ENCODE results near the gene C2CD4A. TPM values are rescaled to one million over a fixed set of nuclear protein-coding genes. Genes with fewer than 3 reads are reported as not detected.

The C2CD4A gene
- total RNA-seq, 2 donors from 2014 or later = 0.16 TPM; not detected in 1

DNA sequence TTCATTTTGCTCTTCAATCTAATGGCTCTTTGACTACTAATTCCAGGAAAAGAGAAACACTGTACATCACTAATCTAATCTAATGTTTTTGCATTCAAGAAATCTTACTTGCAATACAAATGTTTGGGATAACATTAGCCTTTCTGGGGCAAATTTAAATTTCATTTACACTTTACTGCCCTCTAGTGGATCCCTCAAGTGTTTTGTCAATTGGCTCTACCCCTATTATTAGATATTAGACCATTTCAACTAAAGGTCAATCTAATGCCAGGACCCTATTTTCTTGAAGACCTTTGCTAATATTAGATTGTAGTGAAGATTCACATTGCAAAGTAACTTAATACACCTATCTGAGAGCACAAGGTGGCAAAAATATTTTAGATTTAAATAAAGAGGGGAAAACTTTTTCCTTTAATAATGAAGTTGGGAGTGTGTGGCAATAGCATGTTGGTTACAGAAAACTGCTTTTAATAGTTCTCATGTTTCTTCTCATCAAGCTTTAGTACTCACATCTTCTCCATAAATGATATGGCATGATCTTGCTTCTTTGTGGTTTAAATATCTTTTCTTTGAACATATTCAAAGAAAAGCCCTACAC lies 5.0 kb downstream of the C2CD4A start:
- Histone ChIP-seq H3K27ac (no peak overlapping the region), H3K27me3 (no peaks in the 10 kb centered on the region), H3K9me3 (no peaks in the 10 kb centered on the region), H3K4me1 (peaks cover 0 to 18% of the 10 kb centered on the region in 2 donors), H3K36me3 (no peaks in the 10 kb centered on the region), H3K4me3 (no peak overlapping the region)
- no peak for DNase-seq (ENCODE audit: low spot score)
- TF ChIP-seq, protein P1, sequence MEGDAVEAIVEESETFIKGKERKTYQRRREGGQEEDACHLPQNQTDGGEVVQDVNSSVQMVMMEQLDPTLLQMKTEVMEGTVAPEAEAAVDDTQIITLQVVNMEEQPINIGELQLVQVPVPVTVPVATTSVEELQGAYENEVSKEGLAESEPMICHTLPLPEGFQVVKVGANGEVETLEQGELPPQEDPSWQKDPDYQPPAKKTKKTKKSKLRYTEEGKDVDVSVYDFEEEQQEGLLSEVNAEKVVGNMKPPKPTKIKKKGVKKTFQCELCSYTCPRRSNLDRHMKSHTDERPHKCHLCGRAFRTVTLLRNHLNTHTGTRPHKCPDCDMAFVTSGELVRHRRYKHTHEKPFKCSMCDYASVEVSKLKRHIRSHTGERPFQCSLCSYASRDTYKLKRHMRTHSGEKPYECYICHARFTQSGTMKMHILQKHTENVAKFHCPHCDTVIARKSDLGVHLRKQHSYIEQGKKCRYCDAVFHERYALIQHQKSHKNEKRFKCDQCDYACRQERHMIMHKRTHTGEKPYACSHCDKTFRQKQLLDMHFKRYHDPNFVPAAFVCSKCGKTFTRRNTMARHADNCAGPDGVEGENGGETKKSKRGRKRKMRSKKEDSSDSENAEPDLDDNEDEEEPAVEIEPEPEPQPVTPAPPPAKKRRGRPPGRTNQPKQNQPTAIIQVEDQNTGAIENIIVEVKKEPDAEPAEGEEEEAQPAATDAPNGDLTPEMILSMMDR (IDR thresholded peaks at IDR 0.05) = peak; percentile 38 to 80

DNA sequence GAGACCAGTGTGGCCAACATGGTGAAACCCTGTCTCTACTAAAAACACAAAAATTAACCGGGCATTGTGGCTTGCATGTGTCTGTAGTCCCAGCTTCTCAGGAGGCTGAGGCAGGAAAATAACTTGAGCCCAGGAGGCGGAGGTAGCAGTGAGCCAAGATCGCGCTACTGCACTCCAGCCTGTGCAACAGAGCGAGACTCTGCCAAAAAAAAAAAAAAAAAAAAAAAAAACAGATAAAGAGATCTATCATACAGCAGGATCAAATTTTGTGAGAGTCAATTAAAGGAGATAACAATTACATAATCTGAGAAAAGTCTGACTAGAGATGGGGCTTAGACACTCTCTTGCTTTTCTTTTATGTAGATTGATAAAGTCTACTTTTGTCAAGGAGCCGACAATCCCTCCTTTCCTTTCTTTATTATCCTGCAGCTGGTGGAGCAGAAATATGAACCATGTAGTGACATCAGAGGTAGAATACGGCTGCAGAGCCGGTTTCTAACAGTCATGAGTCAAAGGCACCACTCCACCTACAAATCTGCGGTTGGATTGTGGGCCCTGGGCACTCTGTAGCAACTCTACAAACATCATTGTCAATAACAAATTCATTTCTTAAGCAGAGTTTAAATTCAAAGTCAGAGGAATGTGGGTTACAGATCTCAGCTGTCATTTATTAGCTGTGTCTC lies 9.0 kb downstream of the C2CD4A start:
- Histone ChIP-seq H3K36me3 (no peaks in the 10 kb centered on the region), H3K4me3 (no peak overlapping the region), H3K27ac (no peak overlapping the region), H3K27me3 (no peaks in the 10 kb centered on the region), H3K9me3 (no peaks in the 10 kb centered on the region), H3K4me1 (no peaks in the 10 kb centered on the region)
- TF ChIP-seq, protein P1 (IDR thresholded peaks at IDR 0.05) = no peak
- no peak for DNase-seq (ENCODE audit: low spot score)

DNA sequence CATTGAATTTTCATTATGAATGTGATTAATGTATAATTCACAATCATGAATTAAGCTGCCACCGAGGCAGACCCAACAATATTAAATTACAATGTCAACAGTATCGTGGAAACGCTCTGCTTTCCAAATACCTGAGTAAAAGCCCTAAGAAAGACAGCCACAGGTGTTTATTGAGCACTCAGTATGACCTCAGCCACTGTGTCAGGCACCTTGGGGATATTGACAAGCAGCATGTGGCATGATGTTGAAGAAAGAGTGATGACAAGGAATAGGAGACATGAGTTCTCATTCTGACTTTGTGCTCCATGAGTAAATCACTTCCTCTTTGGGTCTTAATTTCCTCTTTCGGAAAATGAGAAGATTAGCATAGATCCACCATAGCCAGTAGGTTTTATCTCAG lies 12.8 kb downstream of the C2CD4A start:
- DNase-seq (ENCODE audit: low spot score) = no peak
- H3K27me3 ChIP-seq = no peaks in the 10 kb centered on the region
- H3K4me1 ChIP-seq = no peaks in the 10 kb centered on the region
- no peak overlapping the region for H3K4me3 ChIP-seq
- no peak overlapping the region for H3K27ac ChIP-seq
- no peaks in the 10 kb centered on the region for H3K36me3 ChIP-seq
- no peaks in the 10 kb centered on the region for H3K9me3 ChIP-seq
- TF ChIP-seq, protein P1 (IDR thresholded peaks at IDR 0.05) = no peak

DNA sequence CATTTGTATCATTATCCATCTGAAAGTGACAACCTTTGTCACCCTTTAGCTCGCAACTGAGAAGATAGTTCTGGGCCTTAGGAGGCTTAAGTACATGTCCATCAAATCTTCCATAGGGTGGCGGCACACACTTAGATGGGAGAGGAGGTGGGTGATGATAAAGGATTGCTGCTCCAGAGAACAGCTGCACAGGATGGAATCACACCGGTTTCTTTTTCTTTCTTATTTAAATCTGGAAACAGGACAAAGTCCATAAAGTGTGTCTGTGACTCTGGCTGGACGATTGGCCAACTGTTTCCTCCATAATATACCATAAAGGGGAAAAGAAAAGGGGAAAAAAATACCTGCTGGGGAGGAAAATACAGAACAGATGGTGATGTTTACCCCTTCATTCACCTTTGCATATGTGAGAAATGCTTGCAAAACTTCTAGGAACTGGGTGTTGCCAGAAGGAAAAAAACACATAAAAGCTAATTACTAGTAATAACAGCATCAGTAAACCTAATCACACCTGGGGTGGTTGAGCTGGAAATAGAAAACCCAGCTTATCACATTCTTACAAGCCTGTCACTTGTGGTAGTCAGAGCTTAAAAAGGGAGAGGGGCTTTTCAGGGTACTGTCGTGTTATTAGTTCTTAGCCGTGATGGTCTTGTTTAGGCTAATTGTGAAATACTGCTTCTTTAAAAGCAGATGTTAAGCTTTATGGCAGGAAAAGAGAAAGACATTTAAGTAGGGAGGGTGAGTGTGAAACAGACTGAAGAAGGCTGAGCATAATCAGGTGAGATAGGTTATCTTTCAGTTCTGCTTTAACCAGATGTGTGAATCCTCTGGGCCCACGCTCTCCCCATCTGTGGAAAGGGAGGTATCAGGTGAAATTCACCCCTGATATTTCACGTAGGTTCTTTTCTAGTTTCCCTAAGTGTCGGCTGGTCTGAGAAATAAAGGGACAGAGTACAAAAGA lies 16.7 kb downstream of the C2CD4A start:
- H3K4me3 ChIP-seq = no peak overlapping the region
- no peaks in the 10 kb centered on the region for H3K36me3 ChIP-seq
- no peak overlapping the region for H3K27ac ChIP-seq
- H3K4me1 ChIP-seq = no peaks in the 10 kb centered on the region
- TF ChIP-seq, protein P1 (IDR thresholded peaks at IDR 0.05) = no peak
- H3K9me3 ChIP-seq = no peaks in the 10 kb centered on the region
- H3K27me3 ChIP-seq = no peaks in the 10 kb centered on the region
- DNase-seq (ENCODE audit: low spot score) = no peak

DNA sequence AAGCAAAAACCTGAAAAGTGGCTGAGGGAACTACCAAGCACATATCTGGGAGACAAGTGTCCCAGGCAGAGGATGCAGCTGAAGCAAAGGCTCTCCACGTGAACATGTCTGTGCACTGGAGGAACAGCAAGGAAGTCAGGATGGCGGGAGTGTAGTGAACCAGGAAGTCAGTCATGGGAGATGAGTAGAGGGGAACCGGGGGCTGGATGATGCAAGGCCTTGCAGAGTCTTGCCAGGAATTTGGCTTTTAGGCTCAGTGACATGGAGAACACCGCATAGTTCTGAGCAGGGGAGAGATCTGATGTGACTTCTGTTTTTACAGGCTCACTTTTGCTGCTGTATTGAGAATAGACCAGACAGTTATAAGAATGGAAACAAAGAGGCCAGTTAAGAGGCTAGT lies 19.0 kb downstream of the C2CD4A start:
- no peak for DNase-seq (ENCODE audit: low spot score)
- TF ChIP-seq, protein P1 (IDR thresholded peaks at IDR 0.05) = no peak
- Histone ChIP-seq H3K27me3 (no peaks in the 10 kb centered on the region), H3K4me1 (no peaks in the 10 kb centered on the region), H3K36me3 (no peaks in the 10 kb centered on the region), H3K9me3 (no peaks in the 10 kb centered on the region), H3K27ac (no peak overlapping the region), H3K4me3 (no peak overlapping the region)

Measured in right atrium auricular region (tissue), 2 donors.